ENCODE results near the gene TNS3. TPM values are rescaled to one million over a fixed set of nuclear protein-coding genes. Genes with fewer than 3 reads are reported as not detected.

Gene TNS3
- total and polyA plus RNA-seq, 4 donors, result 40.5 to 140 (median 86.7) TPM

DNA sequence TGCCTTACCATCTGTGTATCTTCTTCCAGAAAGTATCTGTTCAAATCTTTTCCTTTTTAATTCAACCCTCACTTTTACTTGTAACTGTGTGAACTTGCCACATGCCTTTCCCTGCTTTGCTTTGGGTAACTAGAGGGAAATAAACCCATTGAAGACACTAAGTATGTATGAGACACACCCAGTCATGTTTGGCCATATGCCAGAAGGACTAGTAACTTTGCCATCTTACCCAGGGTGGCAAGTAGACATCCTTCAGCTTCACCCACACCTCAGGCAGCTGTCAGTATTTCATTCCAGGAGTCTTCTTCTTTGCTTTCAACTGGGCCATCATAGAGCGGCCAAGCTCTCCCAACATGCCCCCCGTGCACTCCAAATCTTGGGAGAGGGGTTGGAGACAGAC, 323.1 kb downstream of the TNS3 start:
- intact Hi-C loops (cut with DNase I), result loop anchor here in 1 of 2 donors (2.0 kb wide), 1 partner anchor 1362 kb away; no protein-coding TSS in a partner anchor
- WGBS, 2 donors, result 97 to 98% methylated on average over 2 of the region's 2 CpGs
- no peaks in the 10 kb centered on the region for H3K27me3 ChIP-seq (ENCODE audit: control insufficient read depth in 1 of 2, insufficient read depth in 2 of 2, low read length in 1 of 2)
- no peaks in the 10 kb centered on the region for H3K9me3 ChIP-seq (ENCODE audit: control insufficient read depth, low read length)
- DNase-seq, result no peak
- no peaks in the 10 kb centered on the region for H3K36me3 ChIP-seq (ENCODE audit: control insufficient read depth in 1 of 2, insufficient read depth in 2 of 2, low read length in 1 of 2)
- no peak overlapping the region for H3K4me3 ChIP-seq (ENCODE audit: low read length in 2 of 2)
- ATAC-seq (ENCODE audit: low FRiP score), result no peak
- no peaks in the 10 kb centered on the region for H3K4me1 ChIP-seq (ENCODE audit: control insufficient read depth in 1 of 2, insufficient read depth in 2 of 2, low read length in 2 of 2)
- no peak overlapping the region for H3K27ac ChIP-seq (ENCODE audit: low read depth in 1 of 2, low read length in 2 of 2)

DNA sequence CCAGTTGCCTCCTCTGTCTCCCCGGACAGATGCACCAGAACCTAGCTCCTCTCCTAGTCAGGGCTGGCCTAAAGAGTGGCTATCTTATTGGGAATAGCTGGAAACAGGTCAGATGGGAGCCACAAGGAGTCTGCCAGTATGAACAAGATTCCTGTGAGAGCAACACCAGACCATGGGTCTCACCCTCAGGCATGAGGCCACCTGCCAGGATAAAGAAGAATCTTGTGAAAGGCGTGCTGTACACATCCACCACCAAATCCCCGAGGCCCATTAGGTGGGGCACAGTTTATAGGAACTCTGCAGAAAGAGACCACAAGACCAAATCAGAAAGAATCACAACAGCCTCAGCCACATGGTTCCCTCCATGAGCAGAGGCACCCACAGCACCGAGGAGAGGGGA, 325.9 kb downstream of the TNS3 start:
- ATAC-seq (ENCODE audit: low FRiP score) (no peak), DNase-seq (no peak)
- Histone ChIP-seq H3K9me3 (ENCODE audit: control insufficient read depth, low read length) (no peaks in the 10 kb centered on the region), H3K27me3 (ENCODE audit: control insufficient read depth in 1 of 2, insufficient read depth in 2 of 2, low read length in 1 of 2) (no peaks in the 10 kb centered on the region), H3K36me3 (ENCODE audit: control insufficient read depth in 1 of 2, insufficient read depth in 2 of 2, low read length in 1 of 2) (no peaks in the 10 kb centered on the region), H3K4me1 (ENCODE audit: control insufficient read depth in 1 of 2, insufficient read depth in 2 of 2, low read length in 2 of 2) (no peaks in the 10 kb centered on the region), H3K27ac (ENCODE audit: low read depth in 1 of 2, low read length in 2 of 2) (no peak overlapping the region), H3K4me3 (ENCODE audit: low read length in 2 of 2) (no peak overlapping the region)
- WGBS, 2 donors, result 47 to 54% methylated on average over 4 of the region's 4 CpGs
- intact Hi-C loops (cut with DNase I), result no loop called here

DNA sequence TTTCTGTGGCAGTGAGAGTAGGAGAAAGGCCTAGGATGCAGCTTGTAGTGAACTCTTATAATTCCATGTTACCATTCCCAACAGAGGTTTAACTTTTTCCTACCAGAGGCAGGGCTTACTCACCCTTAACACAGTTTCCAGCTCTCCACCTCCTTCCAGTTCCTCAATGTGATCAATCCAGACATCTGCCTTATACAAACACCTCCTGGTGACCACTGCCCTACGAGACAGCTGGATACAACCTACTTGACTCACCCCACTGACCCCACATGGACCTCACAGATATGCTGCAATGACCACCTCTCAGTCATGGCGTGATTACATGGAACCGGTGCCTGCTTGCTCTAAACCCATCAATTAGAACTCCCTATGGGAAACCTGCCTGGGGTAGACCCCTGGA, 326.5 kb downstream of the TNS3 start:
- WGBS, 2 donors, result 91 to 98% methylated on average over 3 of the region's 3 CpGs
- no peak overlapping the region for H3K4me3 ChIP-seq (ENCODE audit: low read length in 2 of 2)
- intact Hi-C loops (cut with DNase I), result no loop called here
- H3K27ac ChIP-seq (ENCODE audit: low read depth in 1 of 2, low read length in 2 of 2), result no peak overlapping the region
- no peaks in the 10 kb centered on the region for H3K4me1 ChIP-seq (ENCODE audit: control insufficient read depth in 1 of 2, insufficient read depth in 2 of 2, low read length in 2 of 2)
- DNase-seq (no peak), ATAC-seq (ENCODE audit: low FRiP score) (no peak)
- no peaks in the 10 kb centered on the region for H3K27me3 ChIP-seq (ENCODE audit: control insufficient read depth in 1 of 2, insufficient read depth in 2 of 2, low read length in 1 of 2)
- H3K9me3 ChIP-seq (ENCODE audit: control insufficient read depth, low read length), result no peaks in the 10 kb centered on the region
- no peaks in the 10 kb centered on the region for H3K36me3 ChIP-seq (ENCODE audit: control insufficient read depth in 1 of 2, insufficient read depth in 2 of 2, low read length in 1 of 2)

DNA sequence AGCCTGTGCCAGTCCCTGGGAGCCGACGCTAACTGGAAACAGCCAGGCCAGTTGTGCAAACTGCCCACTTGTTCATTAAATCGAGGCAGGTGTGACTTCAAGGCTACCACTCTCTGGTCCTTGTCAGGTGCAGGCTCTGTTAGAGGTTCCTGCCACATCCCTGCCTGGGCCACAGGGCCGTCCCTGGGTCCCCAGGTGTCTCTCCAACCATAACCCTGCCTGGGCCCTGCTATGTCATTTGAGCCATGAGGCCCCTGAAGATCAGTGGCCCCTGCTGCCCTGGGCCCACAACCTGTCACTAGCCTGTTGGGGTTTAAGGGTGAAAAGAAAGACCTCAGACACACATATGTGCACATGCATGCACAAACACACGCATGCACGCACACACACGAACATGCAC, 326.9 kb downstream of the TNS3 start:
- WGBS, 2 donors, result 60% methylated on average over 7 of the region's 7 CpGs
- Histone ChIP-seq H3K27me3 (ENCODE audit: control insufficient read depth in 1 of 2, insufficient read depth in 2 of 2, low read length in 1 of 2) (no peaks in the 10 kb centered on the region), H3K27ac (ENCODE audit: low read depth in 1 of 2, low read length in 2 of 2) (no peak overlapping the region), H3K36me3 (ENCODE audit: control insufficient read depth in 1 of 2, insufficient read depth in 2 of 2, low read length in 1 of 2) (no peaks in the 10 kb centered on the region), H3K4me3 (ENCODE audit: low read length in 2 of 2) (no peak overlapping the region), H3K4me1 (ENCODE audit: control insufficient read depth in 1 of 2, insufficient read depth in 2 of 2, low read length in 2 of 2) (no peaks in the 10 kb centered on the region), H3K9me3 (ENCODE audit: control insufficient read depth, low read length) (no peaks in the 10 kb centered on the region)
- intact Hi-C loops (cut with DNase I), result no loop called here
- DNase-seq (peak in 1 of 2 donors; percentile 59), ATAC-seq (ENCODE audit: low FRiP score) (no peak)

DNA sequence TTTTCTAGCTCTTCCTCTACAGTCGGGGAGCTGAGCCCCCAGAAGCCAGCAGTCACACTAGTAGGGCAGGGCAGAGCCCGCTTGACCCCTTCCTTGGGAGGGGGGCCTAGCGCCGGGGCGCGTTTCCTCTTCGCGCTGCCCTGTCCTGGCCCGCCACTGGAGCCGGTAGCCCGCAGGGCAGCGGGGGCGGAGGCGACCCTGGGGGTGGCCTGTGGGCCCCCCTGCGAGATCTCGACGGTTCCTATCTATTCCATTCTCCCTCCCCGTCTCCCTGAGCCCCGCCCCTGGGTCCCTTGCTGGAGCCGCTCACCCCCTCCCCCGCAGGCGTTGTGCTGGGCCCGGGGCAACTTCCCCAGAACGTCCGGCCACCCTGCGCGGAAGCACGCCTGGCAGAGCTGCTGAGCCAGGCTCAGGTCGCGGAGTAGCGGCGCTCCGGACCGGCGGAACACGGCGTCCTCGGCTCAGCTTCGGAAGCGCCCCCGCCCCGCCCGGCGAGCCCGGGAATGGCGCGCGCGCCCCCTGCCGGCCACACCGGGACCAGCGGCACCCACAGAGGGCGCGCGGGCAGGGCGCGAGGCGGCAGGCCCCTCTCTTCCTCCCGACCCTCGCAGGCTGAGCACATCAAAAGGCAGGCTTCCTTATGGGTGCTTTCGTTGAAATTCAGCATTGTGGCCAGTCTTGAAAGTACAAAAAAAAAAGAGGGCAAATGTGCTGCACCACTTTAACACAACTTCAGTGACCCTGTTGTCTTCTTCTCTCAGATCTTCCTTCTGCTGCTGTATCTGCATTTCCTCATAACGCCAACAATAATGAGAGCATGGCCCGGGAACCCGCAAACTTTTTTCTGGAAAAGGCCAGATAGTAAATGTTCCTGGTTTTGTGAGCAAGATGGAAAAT, 327.6 kb downstream of the TNS3 start:
- H3K27me3 ChIP-seq (ENCODE audit: control insufficient read depth in 1 of 2, insufficient read depth in 2 of 2, low read length in 1 of 2), result no peaks in the 10 kb centered on the region
- WGBS, 2 donors, result 1% methylated on average over 48 to 64 of the region's 64 CpGs
- peak overlapping the region; percentile 27 to 59 for H3K4me3 ChIP-seq (ENCODE audit: low read length in 2 of 2)
- no peaks in the 10 kb centered on the region for H3K9me3 ChIP-seq (ENCODE audit: control insufficient read depth, low read length)
- H3K27ac ChIP-seq (ENCODE audit: low read depth in 1 of 2, low read length in 2 of 2), result no peak overlapping the region
- ATAC-seq (ENCODE audit: low FRiP score) (peak; percentile 94), DNase-seq (peak; percentile 85 to 94)
- H3K36me3 ChIP-seq (ENCODE audit: control insufficient read depth in 1 of 2, insufficient read depth in 2 of 2, low read length in 1 of 2), result no peaks in the 10 kb centered on the region
- intact Hi-C loops (cut with DNase I), result loop anchor here (5.0 kb wide), 3 partner anchors 72 to 1337 kb away; partner anchors contain the start of gene IGFBP3 (in 1 of the 2)
- H3K4me1 ChIP-seq (ENCODE audit: control insufficient read depth in 1 of 2, insufficient read depth in 2 of 2, low read length in 2 of 2), result no peaks in the 10 kb centered on the region

DNA sequence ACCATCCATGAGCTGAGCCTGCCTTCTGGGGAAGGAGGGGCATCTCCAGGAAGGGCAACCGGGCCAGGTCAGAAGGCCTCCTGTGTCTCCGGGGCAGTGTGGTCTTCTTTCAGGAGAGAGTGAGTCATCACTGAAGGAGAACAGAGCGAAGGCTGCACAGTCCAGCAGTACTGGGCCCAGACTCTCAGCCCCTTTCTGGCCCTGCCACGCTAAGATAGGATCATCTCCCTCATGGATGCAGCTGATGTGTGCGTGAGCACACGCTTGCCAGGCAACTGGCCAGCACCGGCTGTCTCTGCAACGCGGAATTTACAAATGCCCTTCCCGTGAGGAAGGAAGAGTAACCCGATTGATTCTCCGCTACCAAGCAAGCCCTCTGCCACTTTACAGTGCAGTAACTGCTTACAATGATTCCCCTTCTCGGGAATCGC, 328.2 kb downstream of the TNS3 start:
- DNase-seq, result peak; percentile 58 to 74
- WGBS, 2 donors, result 10 to 11% methylated on average over 14 of the region's 14 CpGs
- intact Hi-C loops (cut with DNase I), result loop anchor here (5.0 kb wide), 3 partner anchors 71 to 1336 kb away; partner anchors contain the start of gene IGFBP3 (in 1 of the 2)
- Histone ChIP-seq H3K27ac (ENCODE audit: low read depth in 1 of 2, low read length in 2 of 2) (no peak overlapping the region), H3K36me3 (ENCODE audit: control insufficient read depth in 1 of 2, insufficient read depth in 2 of 2, low read length in 1 of 2) (no peaks in the 10 kb centered on the region), H3K9me3 (ENCODE audit: control insufficient read depth, low read length) (no peaks in the 10 kb centered on the region), H3K27me3 (ENCODE audit: control insufficient read depth in 1 of 2, insufficient read depth in 2 of 2, low read length in 1 of 2) (no peaks in the 10 kb centered on the region), H3K4me3 (ENCODE audit: low read length in 2 of 2) (peak overlapping the region; percentile 27 to 59), H3K4me1 (ENCODE audit: control insufficient read depth in 1 of 2, insufficient read depth in 2 of 2, low read length in 2 of 2) (no peaks in the 10 kb centered on the region)
- peak; percentile 88 for ATAC-seq (ENCODE audit: low FRiP score)

DNA sequence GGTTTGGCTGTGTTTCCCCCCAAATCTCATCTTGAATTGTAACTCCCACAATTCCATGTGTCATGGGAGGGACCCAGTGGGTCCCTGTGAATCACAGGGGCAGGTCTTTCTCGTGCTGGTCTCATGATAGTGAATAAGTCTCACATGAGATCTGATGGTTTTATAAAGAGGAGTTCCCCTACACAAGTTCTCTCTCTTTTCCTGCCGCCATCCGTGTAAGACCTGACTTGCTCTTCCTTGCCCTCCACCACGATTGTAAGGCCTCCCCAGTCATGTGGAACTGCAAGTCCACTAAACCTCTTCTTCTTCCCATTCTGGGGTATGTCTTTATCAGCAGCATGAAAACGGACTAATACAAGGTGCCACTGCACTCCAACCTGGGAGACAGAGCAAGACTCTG, 329.2 kb downstream of the TNS3 start:
- intact Hi-C loops (cut with DNase I), result loop anchor here (5.0 kb wide), 3 partner anchors 70 to 1335 kb away; partner anchors contain the start of gene IGFBP3 (in 1 of the 2)
- Histone ChIP-seq H3K9me3 (ENCODE audit: control insufficient read depth, low read length) (no peaks in the 10 kb centered on the region), H3K36me3 (ENCODE audit: control insufficient read depth in 1 of 2, insufficient read depth in 2 of 2, low read length in 1 of 2) (no peaks in the 10 kb centered on the region), H3K4me3 (ENCODE audit: low read length in 2 of 2) (no peak overlapping the region), H3K27me3 (ENCODE audit: control insufficient read depth in 1 of 2, insufficient read depth in 2 of 2, low read length in 1 of 2) (no peaks in the 10 kb centered on the region), H3K27ac (ENCODE audit: low read depth in 1 of 2, low read length in 2 of 2) (no peak overlapping the region), H3K4me1 (ENCODE audit: control insufficient read depth in 1 of 2, insufficient read depth in 2 of 2, low read length in 2 of 2) (no peaks in the 10 kb centered on the region)
- 94 to 97% methylated on average over 5 of the region's 5 CpGs for WGBS, 2 donors
- ATAC-seq (ENCODE audit: low FRiP score), result no peak
- no peak for DNase-seq

DNA sequence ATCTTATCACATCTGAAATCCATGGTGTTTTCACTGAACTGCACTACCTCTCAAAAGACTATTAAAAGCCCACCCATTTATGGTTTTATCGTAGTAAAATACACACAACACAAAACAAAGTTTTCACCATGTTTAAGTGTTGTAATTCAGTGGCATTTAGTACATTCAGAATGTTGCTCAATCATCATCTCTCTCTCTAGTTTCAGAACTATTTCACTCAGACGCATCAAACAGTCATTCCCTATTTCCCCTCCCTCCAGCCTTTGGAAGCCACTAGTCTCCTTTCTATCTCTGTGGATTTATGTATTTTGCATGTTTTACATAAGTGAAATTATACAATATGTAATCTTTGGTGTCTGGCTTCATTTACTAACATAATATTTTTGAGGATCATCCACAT, 332.6 kb downstream of the TNS3 start:
- DNase-seq, result no peak
- no peak for ATAC-seq (ENCODE audit: low FRiP score)
- no peak overlapping the region for H3K4me3 ChIP-seq (ENCODE audit: low read length in 2 of 2)
- no peak overlapping the region for H3K27ac ChIP-seq (ENCODE audit: low read depth in 1 of 2, low read length in 2 of 2)
- H3K36me3 ChIP-seq (ENCODE audit: control insufficient read depth in 1 of 2, insufficient read depth in 2 of 2, low read length in 1 of 2), result no peaks in the 10 kb centered on the region
- intact Hi-C loops (cut with DNase I), result no loop called here
- H3K4me1 ChIP-seq (ENCODE audit: control insufficient read depth in 1 of 2, insufficient read depth in 2 of 2, low read length in 2 of 2), result no peaks in the 10 kb centered on the region
- WGBS, 2 donors, result 94 to 97% methylated on average over 2 of the region's 2 CpGs
- H3K9me3 ChIP-seq (ENCODE audit: control insufficient read depth, low read length), result no peaks in the 10 kb centered on the region
- H3K27me3 ChIP-seq (ENCODE audit: control insufficient read depth in 1 of 2, insufficient read depth in 2 of 2, low read length in 1 of 2), result no peaks in the 10 kb centered on the region

DNA sequence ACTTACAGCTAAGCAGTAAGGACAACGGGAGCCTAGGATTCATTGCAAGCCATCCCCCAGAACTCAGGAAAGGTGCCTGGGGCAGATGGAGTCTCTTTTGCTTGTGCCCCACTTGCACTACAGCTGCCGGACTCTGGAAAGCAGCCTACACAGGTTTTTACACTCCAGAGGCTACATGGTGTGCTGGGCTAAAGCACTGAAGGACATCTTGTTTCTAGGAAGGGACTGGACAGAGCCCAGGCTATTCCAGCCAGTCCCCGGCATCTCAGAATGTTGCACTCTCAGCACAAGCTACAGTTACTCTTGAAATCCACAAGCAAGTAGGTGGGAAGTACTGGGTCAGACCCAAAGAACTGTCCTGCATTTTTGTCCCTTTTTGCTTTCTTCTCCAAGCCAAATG, 333.1 kb downstream of the TNS3 start:
- ATAC-seq (ENCODE audit: low FRiP score), result no peak
- intact Hi-C loops (cut with DNase I), result no loop called here

More for the DNA sequence above, 333.1 kb downstream of the TNS3 start:
- Histone ChIP-seq H3K27me3 (ENCODE audit: control insufficient read depth in 1 of 2, insufficient read depth in 2 of 2, low read length in 1 of 2) (no peaks in the 10 kb centered on the region), H3K4me3 (ENCODE audit: low read length in 2 of 2) (no peak overlapping the region), H3K27ac (ENCODE audit: low read depth in 1 of 2, low read length in 2 of 2) (no peak overlapping the region), H3K36me3 (ENCODE audit: control insufficient read depth in 1 of 2, insufficient read depth in 2 of 2, low read length in 1 of 2) (no peaks in the 10 kb centered on the region), H3K4me1 (ENCODE audit: control insufficient read depth in 1 of 2, insufficient read depth in 2 of 2, low read length in 2 of 2) (no peaks in the 10 kb centered on the region), H3K9me3 (ENCODE audit: control insufficient read depth, low read length) (no peaks in the 10 kb centered on the region)
- 81 to 83% methylated on average over 3 of the region's 3 CpGs for WGBS, 2 donors
- DNase-seq, result no peak

All from aorta (tissue), 5 donors.